Measurements from ENCODE around the gene CNGA3. TPM values are rescaled to one million over a fixed set of nuclear protein-coding genes. Genes with fewer than 3 reads are reported as not detected.
A peak's percentile ranks its signal among the peaks of the same experiment; 100 is the strongest.

CNGA3 gene
- total RNA-seq, 1 donor from 2014 or later: under 0.01 TPM

- DNase-seq: no peak
These were observed 31.9 kb downstream of the CNGA3 start for GRCh38 chr2:98378196-98378595.

GRCh38 chr2:98378901-98379300, 32.6 kb downstream of the CNGA3 start:
- DNase-seq: peak; percentile 34

DNA sequence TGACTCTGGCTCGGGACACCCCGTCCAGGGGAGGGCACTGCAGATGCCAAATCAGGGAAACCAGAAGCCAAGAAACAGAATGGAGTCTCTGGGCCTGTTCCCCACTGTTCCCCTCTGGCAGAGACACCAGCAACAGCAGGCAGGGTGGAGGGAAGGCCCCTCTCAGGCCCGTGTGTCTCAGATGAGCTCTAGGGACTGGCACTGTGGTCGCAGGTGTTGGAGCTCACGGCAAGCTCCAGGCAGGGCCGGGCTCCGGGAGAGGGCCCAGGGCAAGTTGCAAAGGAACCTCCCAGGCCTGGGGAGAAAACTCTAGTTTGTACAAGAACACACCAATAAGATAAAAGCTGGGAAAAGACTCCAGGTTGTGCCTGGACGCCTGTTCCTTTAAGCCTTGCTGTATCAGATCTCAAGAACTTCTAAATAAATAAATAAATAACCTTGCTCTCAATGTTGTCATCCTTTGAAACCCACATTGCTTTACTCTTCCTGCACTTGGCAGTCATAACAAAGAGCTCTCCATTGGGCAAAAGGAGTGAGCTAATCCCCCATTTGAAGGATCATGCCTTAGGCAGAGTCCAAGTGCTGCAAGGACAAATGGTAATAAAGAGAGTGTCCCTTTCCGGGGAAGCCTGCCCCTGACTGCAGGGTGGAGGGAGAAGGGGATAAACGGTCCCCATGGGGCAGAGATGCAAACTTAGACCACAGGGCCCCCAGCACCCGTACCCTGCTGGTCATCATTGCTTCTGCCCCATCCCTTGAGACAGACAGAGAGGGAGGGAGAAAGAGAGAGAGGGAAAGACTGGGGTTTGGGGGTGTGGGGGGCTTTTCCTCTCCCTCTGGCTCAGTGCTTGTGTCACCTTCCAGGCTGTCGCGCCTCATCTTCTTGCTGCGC, 33.3 kb downstream of the CNGA3 start:
- DNase-seq: no peak

DNA sequence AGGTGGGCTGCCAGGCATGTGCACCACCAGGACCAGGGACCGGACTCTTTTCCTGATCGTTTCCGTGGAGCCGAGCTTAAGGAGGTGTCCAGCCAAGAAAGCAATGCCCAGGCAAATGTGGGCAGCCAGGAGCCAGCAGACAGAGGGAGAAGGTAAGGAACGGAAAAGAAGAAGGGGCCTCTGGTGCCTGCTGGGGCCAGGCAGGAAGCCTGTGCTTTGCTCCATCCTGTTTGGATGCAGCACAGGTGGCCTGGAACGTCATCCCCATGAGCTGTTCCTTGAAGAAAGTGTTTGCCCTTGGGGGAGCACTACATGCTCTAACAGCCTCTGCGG, 33.9 kb downstream of the CNGA3 start:
- no peak for DNase-seq

GRCh38 chr2:98381494-98381893, 35.2 kb downstream of the CNGA3 start:
- no peak for DNase-seq

DNA sequence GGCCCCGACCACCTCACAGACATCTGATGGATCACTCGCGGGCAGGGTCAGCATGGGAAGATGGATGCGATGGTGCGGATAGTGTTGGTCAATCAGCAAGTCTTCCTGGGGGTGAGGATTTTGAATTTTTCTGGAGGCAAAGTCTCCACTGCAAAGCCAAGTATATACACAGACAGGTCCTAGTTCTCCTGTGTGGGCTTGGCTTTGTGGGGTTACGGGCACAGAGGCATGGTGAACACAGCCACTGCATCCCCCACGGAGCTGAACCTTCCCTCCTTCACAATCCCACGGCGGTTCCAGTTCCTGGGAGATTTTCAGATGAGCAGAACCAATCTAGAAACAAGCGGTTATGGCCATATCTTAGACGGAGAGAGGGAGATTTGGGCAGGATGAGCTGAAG, 35.8 kb downstream of the CNGA3 start:
- DNase-seq: no peak

DNA sequence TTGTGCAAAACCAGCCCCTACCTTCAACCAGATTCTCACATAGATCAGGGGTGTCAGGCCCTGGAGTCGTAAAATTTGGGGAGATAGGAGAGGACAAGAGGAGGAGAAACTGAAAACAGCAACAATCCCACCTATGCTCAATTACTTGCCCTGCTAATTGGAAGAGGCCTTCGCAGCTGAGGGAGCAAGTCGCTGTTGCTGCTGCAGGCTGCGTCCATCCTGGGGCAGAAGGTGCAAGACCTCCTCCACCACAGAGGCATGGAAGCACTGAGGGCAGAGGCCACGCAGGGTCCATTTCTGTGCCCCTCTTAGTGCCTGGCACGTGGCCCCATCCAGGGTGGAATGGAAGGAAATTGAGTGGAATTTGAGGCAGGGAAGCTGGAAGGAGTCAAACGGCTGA, 36.5 kb downstream of the CNGA3 start:
- DNase-seq: no peak

GRCh38 chr2:98383166-98383565, 36.9 kb downstream of the CNGA3 start:
- no peak for DNase-seq

DNA sequence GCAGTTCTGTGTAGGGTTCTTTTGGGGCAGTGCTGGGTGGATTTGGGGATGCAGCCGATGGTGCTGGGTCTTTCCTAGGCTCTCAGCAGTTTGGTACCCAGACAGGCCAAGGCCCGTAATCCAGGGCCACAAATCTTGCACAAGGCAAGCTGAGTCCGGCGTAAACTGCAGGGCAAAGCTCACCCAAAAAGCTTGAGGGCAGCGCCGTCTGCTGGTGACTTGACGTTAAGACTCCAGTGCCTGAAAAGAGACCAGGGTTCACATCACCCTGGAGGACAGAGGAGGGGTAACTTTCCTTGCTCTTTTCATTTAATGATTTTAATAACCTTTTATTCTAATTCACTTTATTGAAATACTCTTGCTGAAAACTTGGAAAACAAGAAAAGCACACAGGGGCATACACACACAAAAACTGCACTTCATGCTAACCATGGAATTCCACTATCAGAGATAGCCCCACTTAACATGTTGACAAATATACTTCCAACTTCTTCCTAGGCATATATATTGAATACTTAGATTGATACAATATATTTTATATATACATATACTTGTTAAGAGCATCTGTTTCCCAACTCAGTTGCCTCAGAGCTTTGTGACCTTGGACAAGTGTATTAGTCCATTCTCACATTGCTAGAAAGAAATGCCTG, 38.9 kb downstream of the CNGA3 start:
- DNase-seq: peak; percentile 87

- DNase-seq: no peak
These were observed 41.2 kb downstream of the CNGA3 start for GRCh38 chr2:98387478-98387877.

GRCh38 chr2:98388081-98388480, 41.8 kb downstream of the CNGA3 start:
- DNase-seq: no peak

DNA sequence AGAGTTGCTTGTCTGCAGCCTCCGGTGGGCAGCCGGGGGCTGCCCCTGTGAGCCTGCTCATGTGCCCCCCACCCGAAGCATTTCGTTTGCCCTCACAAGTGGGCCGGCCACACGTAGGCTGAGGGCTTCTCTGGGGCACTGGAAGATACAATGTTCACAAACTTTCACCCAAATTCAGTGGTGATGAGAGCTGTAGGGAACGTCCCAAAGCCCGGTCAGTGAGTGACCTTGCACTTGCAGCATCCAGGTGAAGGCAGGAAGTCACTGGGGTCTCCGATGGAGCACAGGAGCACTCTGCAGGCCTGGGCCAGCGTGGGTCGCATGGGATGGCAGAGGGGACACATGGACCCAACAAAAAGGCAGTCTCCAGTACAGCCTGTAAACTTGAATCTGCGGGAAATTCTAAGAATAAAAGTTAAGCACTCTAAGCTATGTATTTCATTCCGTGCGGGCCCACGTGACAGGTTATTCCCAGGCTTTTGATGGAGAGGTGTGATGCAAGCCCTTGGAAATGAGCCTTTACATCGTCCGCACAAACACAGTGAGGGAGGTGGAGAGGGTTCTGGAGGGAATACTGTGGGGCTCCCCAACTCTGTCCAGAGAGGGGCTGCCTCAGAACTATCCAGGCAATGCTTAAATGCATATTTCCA, 42.5 kb downstream of the CNGA3 start:
- DNase-seq: no peak

DNA sequence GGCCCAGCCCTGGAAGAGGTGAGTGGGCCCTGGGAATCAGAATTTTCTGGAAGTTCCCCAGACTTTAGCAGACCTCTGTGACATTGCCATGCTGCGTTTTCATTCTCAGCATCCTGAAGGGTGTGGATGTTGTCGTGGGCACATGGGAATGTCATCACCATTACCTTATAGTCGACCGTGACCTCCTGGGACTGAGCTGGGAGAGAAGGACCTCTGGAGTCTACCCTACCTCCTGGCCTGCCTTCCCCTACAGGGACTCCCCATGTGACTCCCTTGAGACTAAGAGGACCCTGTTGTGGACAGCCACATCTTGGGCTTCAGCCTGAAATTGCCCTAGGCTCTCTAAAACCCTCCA, 43.0 kb downstream of the CNGA3 start:
- DNase-seq: no peak

DNA sequence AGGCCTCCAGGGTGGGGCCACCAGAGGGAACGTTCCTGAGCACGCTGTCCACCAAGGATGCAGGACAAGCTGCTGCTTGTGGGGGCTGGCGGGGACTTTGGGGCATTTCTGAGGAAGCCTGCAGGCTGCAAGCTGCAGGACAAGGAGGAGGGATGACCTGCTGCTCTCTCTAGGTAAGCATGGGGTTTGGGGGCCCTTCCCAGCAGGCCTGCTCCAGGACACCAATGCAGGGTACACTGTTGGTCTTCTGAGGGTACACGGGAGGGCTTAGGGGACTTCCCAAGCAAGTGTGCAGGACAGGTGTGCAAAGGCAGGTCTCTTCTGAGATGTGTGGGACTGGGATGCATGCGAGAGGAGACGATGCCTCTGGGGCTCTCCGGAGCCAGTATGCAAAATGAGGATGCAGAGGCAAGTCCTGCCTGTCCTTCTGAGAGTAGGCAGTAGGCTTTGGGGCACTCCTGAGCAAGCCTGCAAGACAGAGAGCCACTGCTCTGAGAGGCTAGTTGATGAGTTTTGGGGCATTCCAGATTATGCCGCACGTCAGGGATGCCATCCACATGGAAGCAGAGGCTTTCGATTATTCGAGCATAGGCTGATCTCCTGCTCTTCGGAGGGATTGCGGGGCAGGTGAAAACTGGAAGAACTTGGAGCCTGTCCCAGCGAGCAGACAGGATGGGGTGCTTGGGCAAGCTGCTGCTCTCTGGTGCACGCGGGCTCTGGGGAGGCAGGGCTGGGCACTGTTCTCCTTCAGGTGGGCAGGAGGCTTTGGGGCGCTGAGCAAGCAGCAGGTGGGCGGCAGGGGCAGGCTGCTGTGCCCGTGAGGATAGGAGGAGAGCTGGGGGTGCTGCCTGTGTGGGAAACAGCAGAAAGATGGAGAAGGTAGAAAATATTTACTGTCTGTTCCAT, 44.6 kb downstream of the CNGA3 start:
- DNase-seq: no peak

DNA sequence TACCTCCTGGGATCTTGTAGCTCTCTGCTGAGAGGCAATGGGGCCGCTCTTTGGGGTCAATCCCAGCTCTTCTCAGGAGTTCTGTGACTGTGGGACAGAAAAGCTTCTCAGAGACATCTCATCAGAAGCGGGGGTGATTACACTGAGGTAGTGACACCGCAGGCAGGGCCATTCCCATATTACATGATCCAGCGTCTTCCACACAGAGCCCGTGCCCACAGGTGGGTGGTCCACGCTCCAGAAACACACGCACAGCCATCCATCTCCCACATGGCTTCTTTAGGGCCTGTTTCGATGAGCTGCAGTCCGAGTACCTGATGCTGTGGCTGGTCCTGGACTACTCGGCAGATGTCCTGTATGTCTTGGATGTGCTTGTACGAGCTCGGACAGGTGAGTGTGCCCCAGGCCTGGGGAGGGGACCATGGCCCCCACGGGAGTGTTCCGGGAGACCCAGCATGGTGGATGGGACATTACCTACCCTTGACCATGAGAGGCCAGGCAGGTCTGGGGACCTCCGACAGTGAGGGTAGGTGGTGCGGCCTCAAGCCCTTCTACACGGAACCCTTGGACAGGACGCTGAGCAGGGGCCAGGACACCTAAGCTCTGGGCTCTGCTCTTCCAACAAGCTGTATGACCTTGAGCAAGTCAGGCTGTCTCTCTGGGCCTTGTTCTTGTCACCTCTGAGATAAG, 45.5 kb downstream of the CNGA3 start:
- DNase-seq: no peak

DNA sequence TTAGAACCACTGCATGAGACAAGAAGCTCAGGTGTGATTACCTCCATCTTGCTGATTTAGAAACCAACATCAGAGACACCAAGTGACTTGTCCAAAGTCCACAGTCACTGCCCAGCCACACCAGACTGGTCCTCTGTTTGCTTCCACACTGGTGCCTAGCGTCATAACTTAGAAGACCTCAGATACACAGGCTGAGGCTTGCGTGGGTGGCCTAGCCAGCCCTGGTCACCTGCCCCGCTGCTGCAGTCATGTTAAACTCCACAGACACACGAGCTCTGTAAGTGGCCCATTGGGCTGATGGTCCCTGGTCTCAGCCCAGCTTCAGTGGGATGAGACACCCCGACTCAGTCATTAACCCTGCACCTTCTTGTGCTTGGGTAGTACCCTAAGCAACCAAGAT, 47.1 kb downstream of the CNGA3 start:
- DNase-seq: no peak

GRCh38 chr2:98394595-98395153, 48.4 kb downstream of the CNGA3 start:
- peak; percentile 43 for DNase-seq

DNA sequence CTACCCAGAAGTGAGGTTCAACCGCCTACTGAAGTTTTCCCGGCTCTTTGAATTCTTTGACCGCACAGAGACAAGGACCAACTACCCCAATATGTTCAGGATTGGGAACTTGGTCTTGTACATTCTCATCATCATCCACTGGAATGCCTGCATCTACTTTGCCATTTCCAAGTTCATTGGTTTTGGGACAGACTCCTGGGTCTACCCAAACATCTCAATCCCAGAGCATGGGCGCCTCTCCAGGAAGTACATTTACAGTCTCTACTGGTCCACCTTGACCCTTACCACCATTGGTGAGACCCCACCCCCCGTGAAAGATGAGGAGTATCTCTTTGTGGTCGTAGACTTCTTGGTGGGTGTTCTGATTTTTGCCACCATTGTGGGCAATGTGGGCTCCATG, 49.7 kb downstream of the CNGA3 start:
- DNase-seq: no peak

- DNase-seq: no peak
These were observed 50.6 kb downstream of the CNGA3 start for GRCh38 chr2:98396745-98397355.

DNA sequence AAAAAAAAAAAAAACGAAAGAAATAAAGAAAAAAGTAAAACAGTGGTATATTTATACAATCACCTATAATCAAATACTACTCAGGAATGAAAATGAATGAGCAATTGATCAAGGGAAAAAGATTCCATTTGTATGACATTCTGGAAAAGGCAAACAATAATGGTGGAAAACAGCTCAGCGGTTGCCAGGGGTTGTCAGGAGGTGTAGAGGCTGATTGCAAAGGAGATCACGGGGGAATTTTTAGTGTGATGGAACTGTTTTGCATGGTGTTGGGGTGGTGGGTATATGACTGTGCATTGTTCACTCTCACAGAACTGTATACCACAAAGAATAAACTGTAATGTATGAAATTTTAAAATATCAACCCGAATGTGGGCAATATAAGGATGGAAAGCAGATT, 52.9 kb downstream of the CNGA3 start:
- no peak for DNase-seq

DNA sequence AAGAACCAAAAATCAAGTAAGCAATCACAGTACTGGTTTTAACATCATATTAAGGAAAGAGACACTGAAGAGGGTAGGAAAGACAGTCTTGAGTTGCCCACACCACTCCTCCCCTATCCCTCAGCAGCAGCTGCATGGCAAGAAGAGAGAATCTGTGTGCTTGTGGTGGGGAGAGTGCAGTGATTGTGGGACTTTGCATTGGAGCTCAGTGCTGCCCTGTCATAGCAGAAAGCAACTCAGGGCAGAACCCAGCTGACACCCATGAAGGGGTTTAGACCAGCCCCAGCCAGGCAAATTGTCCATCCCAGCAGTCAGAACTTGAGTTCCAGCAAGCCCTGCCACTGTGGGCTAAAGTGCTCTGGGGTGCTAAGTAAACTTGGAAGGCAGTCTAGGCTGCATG, 57.6 kb downstream of the CNGA3 start:
- no peak for DNase-seq
